ENCODE measurements around the gene SBNO2. TPM values are rescaled to one million over a fixed set of nuclear protein-coding genes. Genes with fewer than 3 reads are reported as not detected.

Gene SBNO2
- polyA plus RNA-seq, 1 of the 3 experiments (the other 2 are of a cell fraction) = 18.3 TPM

GRCh38 chr19:1151037-1151724 is 22.9 kb downstream of the SBNO2 start:
- Histone ChIP-seq H3K36me3 (replicated peaks in 1 of 2; ENCODE audit: control insufficient read depth in 1 of 2, insufficient read depth in 2 of 2, low read length in 1 of 2) (peaks cover 0 to 10% of the 10 kb centered on the region in 2 experiments), H4K20me1 (ENCODE audit: insufficient read depth) (peaks cover 20% of the 10 kb centered on the region), H3K4me3 (ENCODE audit: low read depth in 2 of 2, low read length in 1 of 2) (no peak overlapping the region), H3K9me3 (no peaks in the 10 kb centered on the region), H3K4me2 (no peak overlapping the region), H3K4me1 (ENCODE audit: control insufficient read depth in 1 of 2, insufficient read depth in 2 of 2, low read depth in 1 of 2, low read length in 1 of 2) (peaks cover 0 to 17% of the 10 kb centered on the region in 2 experiments; a peak in 1 of 4 replicates), H3K9ac (no peak overlapping the region), H3K9me2 (no peaks in the 10 kb centered on the region), H3K79me2 (ENCODE audit: insufficient read depth) (peaks cover 6% of the 10 kb centered on the region; the same call in 1 of the 2 replicates), H3K27me3 (ENCODE audit: insufficient read depth) (no peaks in the 10 kb centered on the region), H2AFZ (ENCODE audit: low read depth) (no peak overlapping the region), H3K27ac (ENCODE audit: low read depth in 2 of 2, low read length in 1 of 2) (no peak overlapping the region), H3F3A (replicated peaks; ENCODE audit: insufficient read depth) (no peaks in the 10 kb centered on the region)
- no peak for DNase-seq
- TF ChIP-seq MXI1 (IDR thresholded peaks at IDR 0.05; ENCODE audit: low read depth, low read length) = no peak
- no peak for TF ChIP-seq RCOR1 (IDR thresholded peaks at IDR 0.05; ENCODE audit: low read length)
- TF ChIP-seq JUND (IDR thresholded peaks at IDR 0.05) = no peak
- no peak for TF ChIP-seq NFIC (IDR thresholded peaks at IDR 0.05; ENCODE audit: borderline replicate concordance)
- TF ChIP-seq PBX3 (IDR thresholded peaks at IDR 0.05) = no peak
- no peak for TF ChIP-seq FOXJ3 (CRISPR knock-in tag; IDR thresholded peaks at IDR 0.05)
- no peak for TF ChIP-seq POLR2AphosphoS5 (IDR thresholded peaks at IDR 0.05; ENCODE audit: low read depth, low read length)
- no peak for TF ChIP-seq USF1 (IDR thresholded peaks at IDR 0.05; ENCODE audit: borderline replicate concordance, low read depth)
- no peak for TF ChIP-seq GATA2 (CRISPR knock-in tag; IDR thresholded peaks at IDR 0.05)
- no peak for TF ChIP-seq MAX (IDR thresholded peaks at IDR 0.05; ENCODE audit: low read depth)
- TF ChIP-seq TAF1 (IDR thresholded peaks at IDR 0.05; ENCODE audit: borderline replicate concordance, low read depth, low read length) = no peak
- TF ChIP-seq NRF1 (IDR thresholded peaks at IDR 0.05; ENCODE audit: low read depth, low read length) = no peak
- no peak for TF ChIP-seq RFX5 (IDR thresholded peaks at IDR 0.05; ENCODE audit: low read length)
- TF ChIP-seq TEAD4 (IDR thresholded peaks at IDR 0.05; ENCODE audit: borderline replicate concordance, insufficient read depth) = no peak
- TF ChIP-seq FOSL2 (IDR thresholded peaks at IDR 0.05; ENCODE audit: borderline replicate concordance, low read depth) = no peak
- TF ChIP-seq TCF12 (IDR thresholded peaks at IDR 0.05) = no peak
- no peak for TF ChIP-seq EP300 (IDR thresholded peaks at IDR 0.05; ENCODE audit: borderline replicate concordance in 1 of 2, low read depth in 1 of 2, low read length in 1 of 2)
- ChIA-PET POLR2A (no interaction called here), CTCF (no interaction called here)
- 96% methylated on average over 4 of the region's 12 CpGs for WGBS (ENCODE audit: low lambda C conversion rate)

Measured in SK-N-SH (cell line).